Measurements from ENCODE around the gene HNF4A.
"Not testable (repeated sequence)": the region's sequence is repeated elsewhere in the genome, so short reads cannot be mapped to it uniquely, and the experiment has no call there.

The HNF4A gene

DNA sequence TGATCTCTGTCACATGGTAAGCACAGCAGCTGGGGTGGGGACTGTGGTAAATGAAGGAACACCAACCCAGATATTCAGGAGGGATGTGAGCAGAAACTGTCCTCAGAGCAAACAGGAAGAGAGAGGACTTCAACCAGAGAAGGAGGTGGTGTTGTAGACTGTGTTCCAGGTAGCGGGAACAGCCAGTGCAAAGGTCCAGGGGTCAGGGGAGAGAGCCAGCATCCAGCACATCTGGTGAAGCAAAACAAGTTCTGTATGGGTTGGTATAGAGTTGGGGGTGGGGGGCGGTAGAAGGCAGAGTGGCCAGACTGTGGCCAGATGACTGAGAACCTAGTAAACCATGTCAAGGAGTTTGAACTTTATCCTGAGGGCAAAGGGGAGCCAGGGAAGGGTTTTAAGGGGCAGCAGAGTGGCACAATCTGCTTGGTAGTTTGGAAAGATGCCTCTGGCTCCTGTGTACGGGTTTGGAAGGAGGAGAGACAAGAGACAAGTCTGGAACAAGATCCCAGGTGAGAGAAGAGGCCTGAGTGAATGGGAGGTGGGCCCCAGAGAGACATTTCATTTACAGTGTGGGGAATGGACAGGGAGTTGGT, 92.4 kb downstream of the HNF4A start:
- no peak for DNase-seq

GRCh38 chr20:44448753-44449546, 93.5 kb downstream of the HNF4A start:
- no peak for DNase-seq

GRCh38 chr20:44449864-44450263, 94.4 kb downstream of the HNF4A start:
- DNase-seq, result no peak

GRCh38 chr20:44450281-44450889, 94.9 kb downstream of the HNF4A start:
- no peak for DNase-seq

- no peak for DNase-seq
These were observed 95.5 kb downstream of the HNF4A start for GRCh38 chr20:44450903-44451450.

DNA sequence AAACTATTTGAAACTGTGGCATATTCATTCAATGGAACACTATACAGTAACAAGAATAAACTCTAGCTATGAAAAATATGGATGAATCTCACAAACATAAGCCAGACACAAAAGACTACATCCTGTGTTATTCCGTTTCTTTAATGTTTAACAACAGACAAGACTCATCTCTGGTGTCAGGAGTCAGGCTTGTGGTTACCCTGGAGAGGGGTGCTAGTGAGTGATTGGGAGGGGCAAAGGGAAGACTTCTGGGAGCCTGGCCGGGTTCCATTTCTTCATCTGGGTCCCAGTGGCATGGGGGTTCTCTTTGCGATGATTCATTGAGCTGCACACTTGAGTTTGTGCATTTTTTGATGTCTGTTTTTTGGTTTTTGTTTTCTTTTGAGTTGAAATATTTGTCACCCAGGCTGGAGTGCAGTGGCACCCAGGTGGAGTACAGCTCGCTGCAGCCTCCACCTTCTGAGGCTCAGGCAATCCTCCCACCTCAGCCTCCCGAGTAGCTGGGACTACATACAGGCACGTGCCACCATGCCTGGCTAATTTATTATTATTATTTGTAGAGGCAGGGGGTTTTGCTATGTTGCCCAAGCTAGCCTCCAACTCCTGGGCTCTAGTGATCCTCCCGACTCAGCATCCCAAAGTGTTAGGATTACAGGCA, 98.9 kb downstream of the HNF4A start:
- DNase-seq, result no peak

DNA sequence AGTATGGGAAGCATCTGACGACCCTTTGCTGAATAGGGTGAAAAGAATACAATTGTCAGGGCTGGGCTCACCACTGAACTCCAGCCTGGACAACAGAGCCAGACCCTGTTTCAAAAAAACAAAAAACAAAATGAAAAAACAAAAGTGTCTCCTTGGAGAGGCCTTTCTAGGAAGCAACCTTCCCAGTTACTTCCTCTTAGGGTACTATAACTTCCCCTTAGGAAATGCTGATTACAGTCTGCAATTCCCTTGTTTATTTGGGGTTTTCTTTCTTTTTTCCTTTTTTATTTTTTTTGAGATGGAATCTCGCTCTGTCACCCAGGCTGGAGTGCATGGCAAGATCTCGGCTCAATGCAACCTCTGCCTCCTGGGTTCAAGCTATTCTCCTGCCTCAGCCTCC, 99.6 kb downstream of the HNF4A start:
- no peak for DNase-seq

- DNase-seq, result no peak
These were observed 101.1 kb downstream of the HNF4A start for GRCh38 chr20:44456611-44457010.

DNA sequence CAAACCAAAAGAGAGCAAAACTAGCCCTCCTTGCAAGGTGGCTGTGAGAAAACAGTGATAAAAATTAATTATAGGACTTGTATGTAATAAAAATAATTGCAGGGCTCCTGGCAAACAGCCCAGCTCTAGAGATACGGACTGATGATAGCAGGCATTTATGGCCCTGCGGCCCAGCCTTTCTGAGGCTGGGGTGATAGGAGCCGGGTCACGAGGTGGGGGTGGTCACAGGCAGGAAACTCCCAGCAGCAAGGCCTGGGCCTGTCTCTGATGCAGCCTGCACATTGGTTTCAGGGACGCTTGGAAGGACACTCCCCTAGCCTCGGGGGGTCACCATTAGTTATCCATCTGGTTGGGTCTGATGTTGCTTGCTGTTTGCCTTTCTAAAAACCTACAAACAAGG, 101.5 kb downstream of the HNF4A start:
- DNase-seq, result no peak

- no peak for DNase-seq
These were observed 103.8 kb downstream of the HNF4A start for GRCh38 chr20:44459271-44459670.

- peak; percentile 18 for DNase-seq
These were observed 105.3 kb downstream of the HNF4A start for GRCh38 chr20:44460795-44461141.

- no peak for DNase-seq
These were observed 105.8 kb downstream of the HNF4A start for GRCh38 chr20:44461142-44461802.

GRCh38 chr20:44461803-44462174, 106.3 kb downstream of the HNF4A start:
- no peak for DNase-seq

- DNase-seq, result no peak
These were observed 108.0 kb downstream of the HNF4A start for GRCh38 chr20:44463466-44463865.

DNA sequence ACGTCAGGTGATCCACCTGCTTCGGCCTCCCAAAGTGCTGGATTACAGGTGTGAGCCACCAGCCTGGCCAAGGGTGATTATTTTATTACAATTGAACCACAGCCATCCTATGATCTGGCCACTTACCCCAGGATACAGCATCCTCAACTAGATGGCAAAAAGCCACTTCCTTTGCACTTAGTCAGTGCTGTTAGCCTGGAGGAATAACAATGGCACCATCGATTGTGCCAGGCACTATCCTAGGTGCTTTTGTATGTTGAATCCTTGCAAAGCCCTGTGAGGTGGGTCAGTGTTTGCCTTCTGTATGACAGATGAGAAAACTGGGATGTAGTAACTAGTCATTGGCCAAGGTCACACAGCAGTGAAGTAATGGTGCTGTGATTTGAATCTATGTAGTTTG, 109.0 kb downstream of the HNF4A start:
- DNase-seq, result no peak

- no peak for DNase-seq
These were observed 109.6 kb downstream of the HNF4A start for GRCh38 chr20:44465001-44465560.

DNA sequence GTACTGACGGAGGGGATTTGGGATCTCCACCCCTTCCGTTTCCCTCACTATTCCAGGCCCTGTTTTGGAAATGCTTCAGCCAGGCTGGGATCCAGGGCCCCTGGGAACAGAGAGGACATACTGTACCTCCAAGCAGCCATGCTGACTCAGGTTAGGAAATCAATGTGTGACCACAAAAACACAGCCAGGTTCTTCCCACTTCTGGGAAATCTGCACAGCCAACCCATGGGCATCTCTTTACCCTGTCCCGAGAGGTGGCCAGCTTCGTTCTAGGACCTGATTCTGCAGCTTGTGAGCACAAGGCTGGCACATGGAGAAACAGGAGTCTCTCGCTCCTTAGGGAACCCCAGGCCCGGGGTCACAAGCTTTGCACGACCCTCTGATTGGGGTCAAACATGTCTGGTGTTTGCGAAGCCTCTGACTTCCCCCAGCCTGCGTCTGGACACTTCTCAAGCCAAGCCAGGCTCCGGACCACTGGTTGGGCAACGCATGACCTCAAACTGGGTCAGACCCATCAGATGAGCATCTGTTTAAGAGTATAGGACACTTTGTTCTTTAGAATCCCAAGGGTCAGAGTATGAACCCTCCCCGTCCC, 111.9 kb downstream of the HNF4A start:
- no peak for DNase-seq

DNA sequence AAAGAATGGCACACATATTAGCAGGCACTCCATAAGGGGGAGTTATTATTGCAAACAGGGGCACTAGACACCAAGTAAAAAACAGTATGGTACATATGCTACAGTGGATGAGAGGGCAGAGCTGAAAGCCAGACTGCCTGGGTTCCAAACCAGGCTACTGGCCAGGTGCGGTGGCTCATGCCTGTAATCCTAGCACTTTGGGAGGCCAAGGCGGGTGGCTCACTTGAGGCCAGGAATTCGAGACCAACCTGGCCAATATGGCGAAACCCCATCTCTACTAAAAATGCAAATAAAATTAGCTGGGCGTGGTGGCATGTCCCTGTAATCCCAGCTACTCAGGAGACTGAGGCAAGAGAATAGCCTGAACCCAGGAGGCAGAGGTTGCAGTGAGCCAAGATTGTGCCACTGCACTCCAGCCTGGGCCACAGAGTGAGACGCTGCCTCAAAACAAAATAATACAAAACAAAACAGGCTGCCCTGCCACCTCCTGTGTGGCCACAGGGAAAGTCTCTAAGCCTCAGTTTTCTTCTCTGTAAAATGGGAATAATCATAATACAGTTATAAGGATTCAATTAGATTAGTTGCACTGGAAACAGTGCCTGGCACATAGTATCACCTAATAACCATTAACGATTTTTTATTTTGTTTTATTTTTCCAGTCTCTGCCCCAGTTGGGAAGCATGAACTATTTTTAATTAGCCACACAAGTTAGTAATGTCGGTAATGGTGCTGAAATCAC, 112.7 kb downstream of the HNF4A start:
- no peak for DNase-seq

DNA sequence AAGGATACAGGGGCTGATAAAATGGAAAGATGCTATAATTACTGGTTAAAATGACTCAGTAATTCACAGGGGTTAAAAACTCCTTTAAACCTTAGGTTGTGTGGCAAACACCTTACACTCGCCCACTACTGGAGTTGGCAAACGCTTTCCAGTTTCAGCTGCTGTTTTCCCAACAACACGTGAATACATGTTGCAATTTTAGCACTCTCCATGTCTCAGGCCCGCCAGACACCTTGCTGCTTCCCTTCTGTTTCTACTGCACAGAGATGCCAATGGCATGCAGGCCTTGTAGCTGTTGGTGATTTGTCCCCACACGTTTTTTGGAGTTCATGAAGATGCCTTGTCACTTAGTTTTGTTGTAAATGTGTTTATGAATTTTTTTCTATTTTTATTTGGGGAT, 114.8 kb downstream of the HNF4A start:
- no peak for DNase-seq

DNA sequence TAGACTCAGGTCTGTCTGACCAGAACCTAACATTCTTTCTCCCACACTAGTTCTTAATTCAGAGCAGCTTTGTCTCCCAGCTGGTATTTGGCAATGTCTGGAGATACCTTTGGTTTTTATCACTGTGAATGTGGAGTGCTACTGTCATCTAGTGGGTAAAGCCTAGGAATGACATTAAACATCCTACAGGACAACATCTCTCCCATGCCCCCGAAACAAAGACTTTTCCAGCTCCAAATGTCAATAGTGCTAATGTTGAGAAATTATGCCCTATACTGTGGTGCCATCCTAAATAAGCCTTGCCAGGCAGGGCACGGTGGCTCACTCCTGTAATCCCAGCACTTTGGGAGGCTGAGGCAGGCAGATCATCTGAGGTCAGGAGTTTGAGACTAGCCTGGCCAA, 116.0 kb downstream of the HNF4A start:
- no peak for DNase-seq

DNA sequence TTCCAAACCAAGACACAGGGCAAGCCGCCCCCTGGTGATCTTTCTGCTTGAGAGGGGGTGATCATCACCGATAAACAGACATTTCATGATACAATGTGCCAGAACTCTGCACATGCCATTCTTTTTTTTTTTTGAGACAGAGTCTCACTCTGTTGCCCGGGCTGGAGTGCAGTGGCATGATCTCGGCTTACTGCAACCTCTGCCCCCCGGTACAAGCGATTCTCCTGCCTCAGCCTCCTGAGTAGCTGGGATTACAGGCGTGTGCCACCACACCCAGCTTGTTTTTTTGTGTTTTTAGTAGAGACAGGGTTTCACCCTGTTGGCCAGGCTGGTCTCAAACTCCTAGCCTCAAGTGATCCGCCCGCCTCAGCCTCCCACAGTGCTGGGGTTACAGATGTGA, 116.8 kb downstream of the HNF4A start:
- DNase-seq, result not testable (repeated sequence)

GRCh38 chr20:44475372-44475693, 119.8 kb downstream of the HNF4A start:
- DNase-seq, result no peak

All from amniotic stem cell (primary cell).